Upper lobe of left lung (tissue), 6 donors: Measurements from ENCODE around the gene PRR7. TPM values are rescaled to one million over a fixed set of nuclear protein-coding genes. Genes with fewer than 3 reads are reported as not detected.

Source experiments
- ATAC-seq, 2 donors: fragments of 200-7000 bp; cut with Tn5 transposase; one replicate each; pipeline ENCODE4 v1.9.1; 2022; ENCODE audit warnings: mild to moderate bottlenecking in 2 of 2, moderate library complexity in 2 of 2; ENCODE audit not compliant: low FRiP score in 2 of 2
- DNase-seq, 2 donors: peaks; one replicate each; pipeline ENCODE4 v3.0.0-alpha.2; 2019 to 2020
- H3K27ac ChIP-seq, 4 donors: fragments of 200-600 bp; sonication (generic); one replicate each; pipeline ENCODE4 v1.5.1; 2016 to 2019
- H3K27me3 ChIP-seq, 4 donors: fragments of 200-600 bp; sonication (generic); one replicate each; pipeline ENCODE4 v1.5.1; 2017 to 2019
- H3K36me3 ChIP-seq, 4 donors: fragments of 200-600 bp; sonication (generic); one replicate each; pipeline ENCODE4 v1.5.1; 2016 to 2019
- H3K4me1 ChIP-seq, 4 donors: fragments of 200-600 bp; sonication (generic); one replicate each; pipeline ENCODE4 v1.5.1; 2018 to 2019
- H3K4me3 ChIP-seq, 4 donors: fragments of 200-600 bp; sonication (generic); one replicate each; pipeline ENCODE4 v1.5.1; 2017 to 2019; ENCODE audit warnings: mild to moderate bottlenecking in 2 of 4, moderate library complexity in 1 of 4
- H3K9me3 ChIP-seq, 4 donors: fragments of 200-600 bp; sonication (generic); one replicate each; pipeline ENCODE4 v1.5.1; 2018 to 2019
- CTCF ChIP-seq, 6 experiments: fragments of 450-650 bp in 4 of 6; fragments of 200-600 bp in 2 of 6; sonication (generic) in 2 of 6; IDR thresholded peaks; one replicate each; pipeline ENCODE4 v1.5.1; 2016 to 2019; ENCODE audit warnings: antibody characterized with exemption in 6 of 6
- EP300 ChIP-seq, 4 donors: sonication (generic); formaldehyde crosslinking; IDR thresholded peaks; one replicate each; pipeline ENCODE4 v1.5.1; 2017; ENCODE audit warnings: antibody characterized with exemption in 4 of 4, control low read depth in 2 of 4
- POLR2A ChIP-seq, 4 donors: fragments of 450-650 bp; IDR thresholded peaks; one replicate each; pipeline ENCODE4 v1.5.1; 2016 to 2017; ENCODE audit warnings: antibody characterized with exemption in 4 of 4, mild to moderate bottlenecking in 2 of 4
- POLR2AphosphoS5 ChIP-seq, 2 donors: sonication (generic); formaldehyde crosslinking; IDR thresholded peaks; one replicate each; pipeline ENCODE4 v1.5.1; 2017; ENCODE audit warnings: antibody characterized with exemption in 2 of 2
- WGBS, 2 donors: methylation state at CpG; one replicate each; pipeline ENCODE4 v1.1.5; 2017 to 2018; 5-methylcytosine and 5-hydroxymethylcytosine counted together
- total RNA-seq, 6 donors: library from RNA; depleted of rRNA in 4 of 6; stranded (reverse); fragments of >200 nt in 4 of 6; gene quantifications; one replicate each; pipeline versions ENCODE4 v1.1.0 to v1.2.1, GENCODE V29; 2016 to 2021
- donor health status: DM: no; HTN: no; CAD: no; lungs with moderate emphysema.
- donor health status: DM: no; HTN: yes; CAD: no; lungs with severe emphysema.

PRR7 gene
- total RNA-seq, 6 donors from 2014 or later = 1.6 to 9.2 (median 3.4) TPM

- H3K36me3 ChIP-seq = no peaks in the 10 kb centered on the region
- no peak for DNase-seq
- H3K4me3 ChIP-seq = no peak overlapping the region
- H3K27ac ChIP-seq = no peak overlapping the region
- peaks cover 31 to 55% (median 43%) of the 10 kb centered on the region in 4 donors for H3K4me1 ChIP-seq
- peaks cover 0 to 7% (median 1%) of the 10 kb centered on the region in 4 donors for H3K27me3 ChIP-seq
- H3K9me3 ChIP-seq = no peaks in the 10 kb centered on the region
- 75 to 83% methylated on average over 8 to 11 of the region's 11 CpGs for WGBS, 2 donors
- TF ChIP-seq EP300 (IDR thresholded peaks at IDR 0.05) (no peak), POLR2AphosphoS5 (IDR thresholded peaks at IDR 0.05) (no peak), POLR2A (IDR thresholded peaks at IDR 0.05) (no peak)
- ATAC-seq = no peak
Observed at GRCh38 chr5:177475563-177476427, 29.2 kb downstream of the PRR7 start.

- TF ChIP-seq EP300 (IDR thresholded peaks at IDR 0.05) (no peak), CTCF (IDR thresholded peaks at IDR 0.05) (no peak), POLR2AphosphoS5 (IDR thresholded peaks at IDR 0.05) (peak in 1 of 2 donors; percentile 3), POLR2A (IDR thresholded peaks at IDR 0.05) (no peak)
- ATAC-seq (peak in 1 of 2 donors; percentile 58), DNase-seq (peak in 1 of 2 donors; percentile 53)
- H3K27ac ChIP-seq = peak overlapping the region in 1 of 4 donors; percentile 41
- H3K4me1 ChIP-seq = peaks cover 30 to 47% (median 38%) of the 10 kb centered on the region in 4 donors
- H3K27me3 ChIP-seq = peaks cover 0 to 7% (median 1%) of the 10 kb centered on the region in 4 donors
- peaks cover 0 to 6% (median 3%) of the 10 kb centered on the region in 4 donors for H3K36me3 ChIP-seq
- 63 to 75% methylated on average over 10 to 18 of the region's 18 CpGs for WGBS, 2 donors
- H3K9me3 ChIP-seq = no peaks in the 10 kb centered on the region
- H3K4me3 ChIP-seq = no peak overlapping the region
Observed at GRCh38 chr5:177476531-177477233, 30.1 kb downstream of the PRR7 start.

- TF ChIP-seq CTCF (IDR thresholded peaks at IDR 0.05) (no peak), POLR2A (IDR thresholded peaks at IDR 0.05) (no peak), EP300 (IDR thresholded peaks at IDR 0.05) (no peak), POLR2AphosphoS5 (IDR thresholded peaks at IDR 0.05) (no peak)
- DNase-seq (no peak), ATAC-seq (no peak)
- Histone ChIP-seq H3K9me3 (no peaks in the 10 kb centered on the region), H3K27me3 (peaks cover 0 to under 1% (median under 1%) of the 10 kb centered on the region in 4 donors), H3K4me3 (no peak overlapping the region), H3K27ac (peak overlapping the region in 3 of 4 donors; percentile 12 to 71 (median 41)), H3K36me3 (peaks cover 0 to 13% (median 7%) of the 10 kb centered on the region in 4 donors), H3K4me1 (peaks cover 18 to 35% (median 26%) of the 10 kb centered on the region in 4 donors)
- 91 to 95% methylated on average over 8 to 13 of the region's 13 CpGs for WGBS, 2 donors
Observed at GRCh38 chr5:177477701-177478477, 31.3 kb downstream of the PRR7 start.

- Histone ChIP-seq H3K27ac (peak overlapping the region; percentile 53 to 71 (median 66)), H3K4me3 (no peak overlapping the region), H3K27me3 (no peaks in the 10 kb centered on the region), H3K36me3 (peaks cover 0 to 24% (median 14%) of the 10 kb centered on the region in 4 donors), H3K9me3 (no peaks in the 10 kb centered on the region), H3K4me1 (peaks cover 18 to 29% (median 24%) of the 10 kb centered on the region in 4 donors)
- DNase-seq (peak in 1 of 2 donors; percentile 86), ATAC-seq (peak; percentile 69 to 71)
- TF ChIP-seq POLR2A (IDR thresholded peaks at IDR 0.05) (peak in 1 of 4 donors; percentile 6), CTCF (IDR thresholded peaks at IDR 0.05) (no peak), POLR2AphosphoS5 (IDR thresholded peaks at IDR 0.05) (peak in 1 of 2 donors; percentile 43), EP300 (IDR thresholded peaks at IDR 0.05) (no peak)
- 30 to 34% methylated on average over 18 of the region's 18 CpGs for WGBS, 2 donors
Observed at GRCh38 chr5:177478711-177479646, 32.4 kb downstream of the PRR7 start.
